Activated T-helper 9 cell treated with anti-CD3 and anti-CD28 coated beads, Interleukin-2, amount 50 U/mL, for 16 hours (primary cell): ENCODE results near the gene RAC2.
A peak's percentile ranks its signal among the peaks of the same experiment; 100 is the strongest.
"Not testable (repeated sequence)": the region's sequence is repeated elsewhere in the genome, so short reads cannot be mapped to it uniquely, and the experiment has no call there.

Experiments used
- DNase-seq: peaks from one replicate; pipeline ENCODE4 v3.0.0-alpha.2; 2020; ENCODE audit warnings: low read depth

RAC2 gene

GRCh38 chr22:37234736-37235711 lies 9.0 kb downstream of the RAC2 start:
- DNase-seq: no peak

DNA sequence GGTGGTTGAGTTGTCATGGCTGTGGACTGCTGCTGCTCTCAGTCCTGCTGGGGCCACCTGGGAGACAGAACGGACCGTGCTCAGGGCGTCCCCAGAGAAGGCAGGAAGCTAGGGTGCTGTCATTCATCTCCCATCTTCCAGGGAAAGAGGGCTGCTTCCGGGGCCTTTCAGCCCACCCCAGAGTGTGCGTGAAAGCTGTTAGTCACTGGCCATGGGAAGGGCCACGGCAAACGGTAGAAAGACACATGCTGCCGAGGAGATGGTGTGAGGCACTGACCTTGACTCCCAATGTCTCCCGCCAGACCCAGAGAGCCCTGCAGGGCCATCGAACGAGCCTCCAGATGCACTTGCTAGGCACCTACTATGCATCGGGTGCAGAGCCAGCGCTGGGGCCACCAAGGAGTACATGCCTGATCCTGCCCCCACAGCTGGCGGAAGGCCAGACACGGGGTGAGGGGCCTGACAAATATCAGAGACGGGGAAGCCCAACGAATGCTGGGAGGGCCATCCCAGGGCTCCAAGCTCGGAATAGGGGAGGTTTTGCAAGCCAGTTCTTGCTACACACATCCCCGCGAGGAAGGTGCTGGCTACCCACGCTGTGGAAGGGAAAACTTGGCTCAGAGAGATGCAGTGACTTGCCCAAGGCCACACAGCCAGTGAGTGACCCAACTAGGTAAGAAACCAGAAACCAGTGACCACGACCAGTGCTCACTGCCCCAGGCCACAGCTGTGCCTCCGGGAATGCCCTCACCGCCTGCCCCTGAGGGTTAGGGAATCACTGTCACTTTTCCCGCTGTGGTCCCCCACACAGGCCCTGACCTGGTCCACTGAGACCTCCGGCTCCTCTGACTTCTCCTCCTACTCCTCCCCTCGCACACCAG lies 10.1 kb downstream of the RAC2 start:
- no peak for DNase-seq

DNA sequence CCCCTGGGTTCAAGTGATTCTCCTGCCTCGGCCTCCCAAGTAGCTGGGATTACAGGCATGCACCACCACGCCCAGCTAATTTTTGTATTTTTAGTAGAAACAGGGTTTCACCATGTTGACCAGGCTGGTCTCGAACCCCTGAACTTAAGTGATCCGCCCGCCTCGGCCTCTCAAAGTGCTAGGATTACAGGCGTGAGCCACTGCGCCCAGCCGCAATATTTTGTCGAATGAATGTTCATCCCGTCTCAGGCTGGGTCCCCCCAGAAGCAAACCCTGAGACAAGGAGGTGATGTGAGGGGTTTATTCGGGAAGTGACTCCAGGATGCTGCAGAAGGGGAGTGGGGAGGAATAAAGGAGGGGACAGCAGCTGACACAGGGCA lies 10.7 kb downstream of the RAC2 start:
- DNase-seq: not testable (repeated sequence)

GRCh38 chr22:37232140-37232998 lies 11.7 kb downstream of the RAC2 start:
- no peak for DNase-seq

DNA sequence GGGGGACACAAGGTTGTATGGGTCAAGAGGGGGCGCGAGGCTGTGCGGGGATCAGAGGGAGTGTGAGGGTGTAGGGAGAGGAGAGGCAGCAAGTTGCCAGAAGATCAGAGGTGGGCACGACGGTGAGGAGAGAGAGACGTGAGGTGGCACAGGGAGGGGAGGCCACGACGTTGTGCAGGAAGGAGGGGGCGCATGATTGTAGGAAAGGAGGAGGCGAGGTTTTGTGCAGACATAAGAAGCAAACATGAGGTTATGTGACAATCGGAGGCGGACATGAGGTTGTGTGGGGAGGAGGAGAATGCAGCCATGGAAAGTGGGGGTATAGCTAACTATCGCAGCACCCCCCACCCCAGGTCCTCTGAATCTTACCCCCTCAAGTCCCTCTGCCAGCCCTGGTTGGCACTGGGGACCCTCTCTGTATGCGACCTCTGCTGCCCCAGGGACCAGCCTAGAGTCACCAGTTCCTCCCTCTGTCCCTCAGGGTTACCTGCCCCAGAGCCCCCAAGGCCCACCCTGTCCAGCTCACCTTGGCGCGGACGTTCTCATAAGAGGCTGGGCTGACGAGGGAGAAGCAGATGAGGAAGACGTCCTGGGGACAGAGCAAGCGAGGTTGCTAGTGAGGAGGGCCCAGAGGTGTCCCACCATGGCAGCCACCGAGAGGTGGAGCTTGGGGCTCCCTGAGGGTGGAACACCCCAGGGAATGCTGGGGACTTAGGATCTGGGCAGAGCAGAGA lies 12.5 kb downstream of the RAC2 start:
- no peak for DNase-seq

- peak; percentile 51 for DNase-seq
Observed at GRCh38 chr22:37230673-37231405, 13.2 kb downstream of the RAC2 start.

- peak; percentile 87 for DNase-seq
Observed at GRCh38 chr22:37229805-37230672, 14.0 kb downstream of the RAC2 start.

GRCh38 chr22:37229012-37229804 lies 14.9 kb downstream of the RAC2 start:
- no peak for DNase-seq

DNA sequence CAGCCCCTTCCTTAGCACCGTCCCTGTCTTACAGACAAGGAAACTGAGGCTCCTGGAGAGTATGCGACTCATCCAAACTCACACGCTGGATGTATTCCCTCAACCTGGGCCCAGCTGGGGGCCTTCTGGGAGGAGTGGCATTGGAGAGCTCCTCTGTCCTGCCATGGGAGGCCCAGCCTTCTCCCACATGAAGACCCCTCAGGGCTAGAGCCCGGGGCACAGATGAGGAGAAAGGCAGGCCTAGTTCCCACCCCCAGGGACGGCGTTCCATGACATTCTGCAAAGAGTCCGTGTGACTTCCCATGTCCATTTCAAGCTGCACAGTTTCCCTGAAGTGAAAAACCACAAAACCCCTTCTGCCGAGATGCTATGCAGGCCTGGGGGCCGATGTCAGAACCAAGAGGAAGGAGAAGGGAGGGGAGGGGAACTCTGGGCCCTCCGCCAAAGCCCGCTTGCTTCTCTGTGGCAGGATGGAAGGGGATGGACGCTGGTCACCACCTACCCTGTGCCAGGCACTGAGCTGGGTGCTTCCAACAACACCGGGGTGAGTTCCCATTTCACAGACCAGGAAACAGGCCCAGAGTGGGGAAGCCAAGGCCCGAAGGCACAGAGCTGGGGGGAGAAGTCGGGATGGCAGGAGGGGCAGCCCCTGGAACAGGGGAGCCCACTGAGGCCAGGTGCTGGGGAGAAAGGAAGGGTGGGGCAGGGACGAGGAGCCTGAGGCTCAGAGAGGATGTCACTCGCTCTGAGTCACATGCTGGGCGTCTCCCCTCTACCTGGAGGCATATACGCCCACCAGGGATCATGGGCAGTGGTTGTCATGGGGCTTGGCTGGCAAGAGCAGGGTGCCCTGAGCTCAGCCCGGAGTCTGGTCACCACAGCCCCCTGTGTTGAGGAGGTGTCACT lies 15.7 kb downstream of the RAC2 start:
- no peak for DNase-seq

- DNase-seq: no peak
Observed at GRCh38 chr22:37226514-37226913, 17.6 kb downstream of the RAC2 start.

DNA sequence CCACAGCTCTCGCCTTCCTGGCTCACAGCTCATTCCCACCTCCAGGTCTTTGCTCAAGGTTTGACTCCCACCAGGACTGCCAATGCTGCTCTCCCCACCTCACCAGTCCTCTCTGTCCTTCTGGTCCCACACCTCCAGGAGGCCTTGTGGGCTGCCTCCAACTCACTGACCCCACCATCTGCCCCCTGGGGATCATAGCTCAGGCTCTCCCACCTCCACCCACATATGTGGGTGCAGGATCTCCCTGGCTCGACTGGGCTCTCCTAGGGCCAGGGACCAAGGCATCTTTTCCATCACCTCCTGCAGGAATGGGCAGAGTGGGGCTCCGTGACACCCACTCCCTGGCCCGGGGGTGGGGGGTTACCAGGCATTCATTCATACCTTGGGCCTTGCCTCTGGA lies 18.0 kb downstream of the RAC2 start:
- no peak for DNase-seq

- no peak for DNase-seq
Observed at GRCh38 chr22:37225481-37225880, 18.6 kb downstream of the RAC2 start.

DNA sequence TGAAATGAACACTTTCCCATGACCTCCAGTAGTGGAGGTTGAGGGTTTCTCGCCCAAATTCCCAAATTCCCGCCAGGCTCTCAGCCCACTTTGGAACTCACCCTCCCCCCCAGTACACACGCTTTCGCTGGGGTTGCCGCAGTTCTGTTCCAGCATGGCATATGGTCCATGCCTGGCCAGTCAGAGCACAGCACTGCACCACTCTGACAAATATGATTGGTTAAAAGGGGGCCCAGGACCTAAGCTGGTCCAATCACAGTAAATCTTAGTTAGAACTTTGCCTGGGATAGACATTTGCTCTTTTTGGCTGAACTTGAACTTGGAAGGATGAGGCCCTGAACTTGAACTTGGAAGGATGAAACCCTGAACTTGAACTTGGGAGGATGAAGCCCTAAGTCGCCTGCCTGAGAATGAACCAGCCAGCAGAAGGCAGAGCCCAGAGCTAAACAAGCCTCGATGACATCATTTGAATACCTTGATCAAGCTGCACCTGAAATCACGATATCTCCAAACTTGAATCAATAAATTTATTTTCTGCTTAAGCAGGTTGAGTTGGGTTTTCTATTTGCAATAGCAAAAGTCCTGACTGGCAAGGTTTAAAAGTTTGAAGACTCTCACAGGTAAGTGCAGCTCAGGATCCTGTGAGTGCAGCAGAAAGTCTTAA lies 19.2 kb downstream of the RAC2 start:
- DNase-seq: no peak

- no peak for DNase-seq
Observed at GRCh38 chr22:37223965-37224551, 20.0 kb downstream of the RAC2 start.

GRCh38 chr22:37222440-37222971 lies 21.6 kb downstream of the RAC2 start:
- DNase-seq: no peak
